ENCODE measurements around the gene DARS2.

DARS2 gene

GRCh38 chr1:173866413-173867115, 42.1 kb downstream of the DARS2 start:
- no peak for DNase-seq (ENCODE audit: extremely low read depth, low read depth)
- peak overlapping the region; percentile 84 for H3K4me3 ChIP-seq (replicated peaks; ENCODE audit: low read depth, low read length)
- TF ChIP-seq CTCF (IDR thresholded peaks at IDR 0.05; ENCODE audit: low read depth, low read length, missing control alignments) = no peak

- H3K4me3 ChIP-seq (replicated peaks; ENCODE audit: low read depth, low read length) = peak overlapping the region; percentile 84
- no peak for TF ChIP-seq CTCF (IDR thresholded peaks at IDR 0.05; ENCODE audit: low read depth, low read length, missing control alignments)
- no peak for DNase-seq (ENCODE audit: extremely low read depth, low read depth)
Measured at GRCh38 chr1:173867141-173867752, 42.8 kb downstream of the DARS2 start.

- DNase-seq (ENCODE audit: extremely low read depth, low read depth) = peak; percentile 99
- TF ChIP-seq CTCF (IDR thresholded peaks at IDR 0.05; ENCODE audit: low read depth, low read length, missing control alignments) = no peak
Measured at GRCh38 chr1:173867753-173868265, 43.3 kb downstream of the DARS2 start, which contains the start of gene GAS5. Gene GAS5, minus strand, starts transcription at chr1:173867989.

GRCh38 chr1:173868266-173869020, 44.0 kb downstream of the DARS2 start, which contains the start of gene ZBTB37:
Gene ZBTB37, plus strand, starts transcription at chr1:173868380. Its CDS starts 1,846 bp downstream, at chr1:173870226.
- no peak for TF ChIP-seq CTCF (IDR thresholded peaks at IDR 0.05; ENCODE audit: low read depth, low read length, missing control alignments)
- no peak for DNase-seq (ENCODE audit: extremely low read depth, low read depth)
- peak within 1 kb of the TSS; percentile 84 for H3K4me3 ChIP-seq (replicated peaks; ENCODE audit: low read depth, low read length)

More at GRCh38 chr1:173867753-173868265, 43.3 kb downstream of the DARS2 start, which contains the start of gene GAS5:
- peak within 1 kb of the TSS; percentile 84 for H3K4me3 ChIP-seq (replicated peaks; ENCODE audit: low read depth, low read length)

- DNase-seq (ENCODE audit: extremely low read depth, low read depth) = no peak
- peak overlapping the region; percentile 84 for H3K4me3 ChIP-seq (replicated peaks; ENCODE audit: low read depth, low read length)
- no peak for TF ChIP-seq CTCF (IDR thresholded peaks at IDR 0.05; ENCODE audit: low read depth, low read length, missing control alignments)
Measured at GRCh38 chr1:173869021-173869359, 44.5 kb downstream of the DARS2 start.

- no peak for DNase-seq (ENCODE audit: extremely low read depth, low read depth)
- TF ChIP-seq CTCF (IDR thresholded peaks at IDR 0.05; ENCODE audit: low read depth, low read length, missing control alignments) = no peak
- no peak overlapping the region for H3K4me3 ChIP-seq (replicated peaks; ENCODE audit: low read depth, low read length)
Measured at GRCh38 chr1:173870252-173871075, 46.0 kb downstream of the DARS2 start.
